Keratinocyte (primary cell): ENCODE data around the gene SLC45A2.

ENCODE experiments used
- EZH2 ChIP-seq: IDR thresholded peaks from one replicate; pipeline ENCODE4 v1.6.1; 2012; ENCODE audit warnings: inconsistent platforms, mild to moderate bottlenecking, low read length, moderate library complexity
- TF ChIP-seq, protein P1 (sequence below), 3 experiments: IDR thresholded peaks in 1 of 3; conservative IDR thresholded peaks in 1 of 3; optimal IDR thresholded peaks in 1 of 3; 2 replicates in 2 of 3; 3 replicates in 1 of 3; pipeline versions ENCODE3 to v1.5.1; 2011; ENCODE audit warnings: low read length in 3 of 3, mild to moderate bottlenecking in 3 of 3, moderate library complexity in 2 of 3, control low read depth in 1 of 3, inconsistent platforms in 1 of 3; ENCODE audit not compliant: insufficient read depth in 2 of 3; ENCODE audit errors: extremely low read depth in 1 of 3

- TF ChIP-seq EZH2: no peak
- TF ChIP-seq, protein P1, sequence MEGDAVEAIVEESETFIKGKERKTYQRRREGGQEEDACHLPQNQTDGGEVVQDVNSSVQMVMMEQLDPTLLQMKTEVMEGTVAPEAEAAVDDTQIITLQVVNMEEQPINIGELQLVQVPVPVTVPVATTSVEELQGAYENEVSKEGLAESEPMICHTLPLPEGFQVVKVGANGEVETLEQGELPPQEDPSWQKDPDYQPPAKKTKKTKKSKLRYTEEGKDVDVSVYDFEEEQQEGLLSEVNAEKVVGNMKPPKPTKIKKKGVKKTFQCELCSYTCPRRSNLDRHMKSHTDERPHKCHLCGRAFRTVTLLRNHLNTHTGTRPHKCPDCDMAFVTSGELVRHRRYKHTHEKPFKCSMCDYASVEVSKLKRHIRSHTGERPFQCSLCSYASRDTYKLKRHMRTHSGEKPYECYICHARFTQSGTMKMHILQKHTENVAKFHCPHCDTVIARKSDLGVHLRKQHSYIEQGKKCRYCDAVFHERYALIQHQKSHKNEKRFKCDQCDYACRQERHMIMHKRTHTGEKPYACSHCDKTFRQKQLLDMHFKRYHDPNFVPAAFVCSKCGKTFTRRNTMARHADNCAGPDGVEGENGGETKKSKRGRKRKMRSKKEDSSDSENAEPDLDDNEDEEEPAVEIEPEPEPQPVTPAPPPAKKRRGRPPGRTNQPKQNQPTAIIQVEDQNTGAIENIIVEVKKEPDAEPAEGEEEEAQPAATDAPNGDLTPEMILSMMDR (optimal IDR thresholded peaks at IDR 0.05 in 1 of 3, IDR thresholded peaks at IDR 0.05 in 1 of 3, conservative IDR thresholded peaks at IDR 0.05 in 1 of 3; ENCODE audit: extremely low read depth in 1 of 3, insufficient read depth in 2 of 3, low read length in 3 of 3): no peak
These were observed 2.9 kb downstream of the SLC45A2 start for GRCh38 chr5:33981408-33982162.
